Uterus (tissue), 2 donors: ENCODE data around the gene FAF1.

Experiments
- POLR2A ChIP-seq, 2 donors: fragments of 450-650 bp; IDR thresholded peaks; one replicate each; pipeline ENCODE4 v1.6.1; 2016; ENCODE audit warnings: antibody characterized with exemption in 2 of 2, mild to moderate bottlenecking in 1 of 2, moderate library complexity in 1 of 2
- TF ChIP-seq, protein P1 (sequence below), 4 experiments: fragments of 200-600 bp in 2 of 4; fragments of 450-650 bp in 2 of 4; sonication (generic) in 2 of 4; IDR thresholded peaks; one replicate each; pipeline ENCODE4 v1.5.1; 2016 to 2019; ENCODE audit warnings: antibody characterized with exemption in 4 of 4, mild to moderate bottlenecking in 2 of 4, moderate library complexity in 1 of 4

DNA sequence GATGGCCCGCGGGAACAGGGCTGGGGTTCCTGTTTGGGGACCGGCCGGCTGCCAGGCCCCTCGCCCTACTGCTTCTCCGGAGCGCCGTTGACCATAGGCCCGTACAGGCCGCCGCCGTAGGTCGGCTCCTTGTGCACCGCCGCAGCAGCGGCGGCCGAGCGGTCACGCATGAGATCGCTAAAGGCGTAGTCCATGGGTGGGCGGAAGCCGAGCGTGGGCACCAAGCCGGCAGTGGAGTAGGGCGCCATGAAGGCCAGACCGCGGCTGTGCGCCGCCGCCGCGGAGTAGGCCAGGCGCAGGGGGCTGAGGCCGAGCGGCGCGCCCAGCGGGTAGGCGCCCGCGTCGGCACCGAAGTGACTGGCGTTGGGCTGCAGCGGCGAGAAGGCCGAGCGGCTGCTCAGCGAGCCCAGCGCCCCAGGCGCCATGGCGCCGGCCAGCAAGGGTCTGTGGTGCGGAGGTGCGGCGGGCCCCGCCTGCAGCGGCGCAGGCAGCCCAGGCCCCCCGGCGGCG lies 541.4 kb downstream of the FAF1 start:
- TF ChIP-seq POLR2A (IDR thresholded peaks at IDR 0.05) = no peak
- TF ChIP-seq, protein P1, sequence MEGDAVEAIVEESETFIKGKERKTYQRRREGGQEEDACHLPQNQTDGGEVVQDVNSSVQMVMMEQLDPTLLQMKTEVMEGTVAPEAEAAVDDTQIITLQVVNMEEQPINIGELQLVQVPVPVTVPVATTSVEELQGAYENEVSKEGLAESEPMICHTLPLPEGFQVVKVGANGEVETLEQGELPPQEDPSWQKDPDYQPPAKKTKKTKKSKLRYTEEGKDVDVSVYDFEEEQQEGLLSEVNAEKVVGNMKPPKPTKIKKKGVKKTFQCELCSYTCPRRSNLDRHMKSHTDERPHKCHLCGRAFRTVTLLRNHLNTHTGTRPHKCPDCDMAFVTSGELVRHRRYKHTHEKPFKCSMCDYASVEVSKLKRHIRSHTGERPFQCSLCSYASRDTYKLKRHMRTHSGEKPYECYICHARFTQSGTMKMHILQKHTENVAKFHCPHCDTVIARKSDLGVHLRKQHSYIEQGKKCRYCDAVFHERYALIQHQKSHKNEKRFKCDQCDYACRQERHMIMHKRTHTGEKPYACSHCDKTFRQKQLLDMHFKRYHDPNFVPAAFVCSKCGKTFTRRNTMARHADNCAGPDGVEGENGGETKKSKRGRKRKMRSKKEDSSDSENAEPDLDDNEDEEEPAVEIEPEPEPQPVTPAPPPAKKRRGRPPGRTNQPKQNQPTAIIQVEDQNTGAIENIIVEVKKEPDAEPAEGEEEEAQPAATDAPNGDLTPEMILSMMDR (IDR thresholded peaks at IDR 0.05) = no peak
